ENCODE data around the gene HTR2A.
A peak's percentile ranks its signal among the peaks of the same experiment; 100 is the strongest.

Gene HTR2A

GRCh38 chr13:46896341-46897137 lies at the start of gene HTR2A:
HTR2A (minus strand) TSS chr13:46897053; CDS start chr13:46895906, 1,147 bp downstream.
- no peak for DNase-seq

- DNase-seq: no peak
These were observed 39.7 kb upstream of the HTR2A start for GRCh38 chr13:46936525-46936924.

- no peak for DNase-seq
These were observed 37.9 kb upstream of the HTR2A start for GRCh38 chr13:46934749-46935148.

GRCh38 chr13:46926916-46927590 lies 30.2 kb upstream of the HTR2A start:
- DNase-seq: no peak

- DNase-seq: no peak
These were observed 28.6 kb upstream of the HTR2A start for GRCh38 chr13:46925486-46925885.

GRCh38 chr13:46914341-46914740 lies 17.5 kb upstream of the HTR2A start:
- DNase-seq: no peak

- no peak for DNase-seq
These were observed 16.9 kb upstream of the HTR2A start for GRCh38 chr13:46913757-46914156.

GRCh38 chr13:46909042-46909441 lies 12.2 kb upstream of the HTR2A start:
- no peak for DNase-seq

GRCh38 chr13:46908501-46908900 lies 11.6 kb upstream of the HTR2A start:
- DNase-seq: no peak

- no peak for DNase-seq
These were observed 9.6 kb upstream of the HTR2A start for GRCh38 chr13:46906405-46906804.

- no peak for DNase-seq
These were observed 8.4 kb upstream of the HTR2A start for GRCh38 chr13:46905249-46905648.

GRCh38 chr13:46903748-46904147 lies 6.9 kb upstream of the HTR2A start:
- DNase-seq: no peak

- no peak for DNase-seq
These were observed 4.9 kb upstream of the HTR2A start for GRCh38 chr13:46901721-46902120.

- DNase-seq: no peak
These were observed 2.9 kb upstream of the HTR2A start for GRCh38 chr13:46899801-46900200.

GRCh38 chr13:46895381-46895780 lies 1.5 kb downstream of the HTR2A start:
- DNase-seq: no peak

- DNase-seq: no peak
These were observed 2.3 kb downstream of the HTR2A start for GRCh38 chr13:46894568-46894967.

- DNase-seq: peak; percentile 67
These were observed 2.9 kb downstream of the HTR2A start for GRCh38 chr13:46893798-46894560.

GRCh38 chr13:46893221-46893740 lies 3.6 kb downstream of the HTR2A start:
- DNase-seq: no peak

GRCh38 chr13:46885018-46885417 lies 11.8 kb downstream of the HTR2A start:
- no peak for DNase-seq

- no peak for DNase-seq
These were observed 12.3 kb downstream of the HTR2A start for GRCh38 chr13:46884531-46884930.

GRCh38 chr13:46881621-46882020 lies 15.2 kb downstream of the HTR2A start:
- DNase-seq: no peak

- DNase-seq: no peak
These were observed 22.8 kb downstream of the HTR2A start for GRCh38 chr13:46874006-46874405.

GRCh38 chr13:46871557-46871956 lies 25.3 kb downstream of the HTR2A start:
- DNase-seq: no peak
